Measurements from ENCODE around the gene ERCC6. TPM values are rescaled to one million over a fixed set of nuclear protein-coding genes. Genes with fewer than 3 reads are reported as not detected.
A peak's percentile ranks its signal among the peaks of the same experiment; 100 is the strongest.

Gene ERCC6
- total RNA-seq, 4 donors from 2014 or later: 16.0 to 34.0 (median 22.4) TPM

- WGBS, 2 donors (ENCODE audit: low coverage in 1 of 2): 83 to 100% methylated on average over 1 to 3 of the region's 3 CpGs
- peaks cover 0 to 8% (median 6%) of the 10 kb centered on the region in 4 donors for H3K4me1 ChIP-seq
- no peak overlapping the region for H3K27ac ChIP-seq
- in situ Hi-C loops (cut with MboI; ENCODE audit: low pct_ligation_motif_present in 1 of 4, low pct_unique_long_range_greater_than_20kb in 1 of 4, low sequenced_read_pairs in 3 of 4): loop anchor here in 1 of 4 donors (25.0 kb wide), 1 partner anchor 1069 kb away; the partner anchor contains the start of gene SGMS1
- H3K36me3 ChIP-seq: no peaks in the 10 kb centered on the region
- peaks cover 16% of the 10 kb centered on the region for H3K27me3 ChIP-seq
- intact Hi-C loops (cut with DNase I; ENCODE audit: low total_unique reads): no loop called here
- peaks cover 0 to 3% of the 10 kb centered on the region in 2 donors for H3K9me3 ChIP-seq
- no peak for DNase-seq
- TF ChIP-seq EP300 (IDR thresholded peaks at IDR 0.05; ENCODE audit: low read depth) (no peak), CTCF (IDR thresholded peaks at IDR 0.05) (no peak), POLR2AphosphoS5 (IDR thresholded peaks at IDR 0.05) (no peak), POLR2A (IDR thresholded peaks at IDR 0.05) (no peak)
- H3K4me3 ChIP-seq: no peak overlapping the region
Observed at GRCh38 chr10:49543604-49544003, 4.7 kb upstream of the ERCC6 start.

- Histone ChIP-seq H3K27ac (no peak overlapping the region), H3K4me3 (no peak overlapping the region), H3K27me3 (peaks cover 13% of the 10 kb centered on the region), H3K9me3 (peaks cover 0 to 3% of the 10 kb centered on the region in 2 donors), H3K4me1 (peaks cover 7 to 18% (median 14%) of the 10 kb centered on the region in 4 donors), H3K36me3 (no peaks in the 10 kb centered on the region)
- intact Hi-C loops (cut with DNase I; ENCODE audit: low total_unique reads) (no loop called here), in situ Hi-C loops (cut with MboI; ENCODE audit: low pct_ligation_motif_present in 1 of 4, low pct_unique_long_range_greater_than_20kb in 1 of 4, low sequenced_read_pairs in 3 of 4) (loop anchor here in 1 of 4 donors (25.0 kb wide), 1 partner anchor 1070 kb away; the partner anchor contains the start of gene SGMS1)
- WGBS, 2 donors (ENCODE audit: low coverage in 1 of 2): 88% methylated on average over 4 of the region's 4 CpGs; no CpG with 5 or more reads in 1 of the 2 donors
- no peak for DNase-seq
- TF ChIP-seq EP300 (IDR thresholded peaks at IDR 0.05; ENCODE audit: low read depth): no peak
- no peak for TF ChIP-seq POLR2A (IDR thresholded peaks at IDR 0.05)
- no peak for TF ChIP-seq CTCF (IDR thresholded peaks at IDR 0.05)
- no peak for TF ChIP-seq POLR2AphosphoS5 (IDR thresholded peaks at IDR 0.05)
Observed at GRCh38 chr10:49542353-49542752, 3.4 kb upstream of the ERCC6 start.

- 74 to 76% methylated on average over 5 to 6 of the region's 6 CpGs for WGBS, 2 donors (ENCODE audit: low coverage in 1 of 2)
- Histone ChIP-seq H3K4me1 (peaks cover 7 to 18% (median 14%) of the 10 kb centered on the region in 4 donors), H3K4me3 (no peak overlapping the region), H3K36me3 (no peaks in the 10 kb centered on the region), H3K27ac (no peak overlapping the region), H3K27me3 (peaks cover 8% of the 10 kb centered on the region), H3K9me3 (peaks cover 0 to 3% of the 10 kb centered on the region in 2 donors)
- intact Hi-C loops (cut with DNase I; ENCODE audit: low total_unique reads): no loop called here
- TF ChIP-seq EP300 (IDR thresholded peaks at IDR 0.05; ENCODE audit: low read depth) (no peak), POLR2AphosphoS5 (IDR thresholded peaks at IDR 0.05) (no peak), CTCF (IDR thresholded peaks at IDR 0.05) (no peak), POLR2A (IDR thresholded peaks at IDR 0.05) (no peak)
- DNase-seq: no peak
- in situ Hi-C loops (cut with MboI; ENCODE audit: low pct_ligation_motif_present in 1 of 4, low pct_unique_long_range_greater_than_20kb in 1 of 4, low sequenced_read_pairs in 3 of 4): loop anchor here in 1 of 4 donors (25.0 kb wide), 1 partner anchor 1071 kb away; the partner anchor contains the start of gene SGMS1
Observed at GRCh38 chr10:49541762-49542161, 2.8 kb upstream of the ERCC6 start.

- peak overlapping the region in 2 of 4 donors; percentile 64 to 82 for H3K4me3 ChIP-seq
- peaks cover 4% of the 10 kb centered on the region for H3K27me3 ChIP-seq
- intact Hi-C loops (cut with DNase I; ENCODE audit: low total_unique reads) (no loop called here), in situ Hi-C loops (cut with MboI; ENCODE audit: low pct_ligation_motif_present in 1 of 4, low pct_unique_long_range_greater_than_20kb in 1 of 4, low sequenced_read_pairs in 3 of 4) (loop anchor here in 1 of 4 donors (25.0 kb wide), 1 partner anchor 1072 kb away; the partner anchor contains the start of gene SGMS1)
- peaks cover 7 to 20% (median 14%) of the 10 kb centered on the region in 4 donors for H3K4me1 ChIP-seq
- WGBS, 2 donors (ENCODE audit: low coverage in 1 of 2): 62 to 63% methylated on average over 19 to 20 of the region's 20 CpGs
- H3K9me3 ChIP-seq: peaks cover 0 to 3% of the 10 kb centered on the region in 2 donors
- DNase-seq: no peak
- TF ChIP-seq POLR2AphosphoS5 (IDR thresholded peaks at IDR 0.05) (no peak), EP300 (IDR thresholded peaks at IDR 0.05; ENCODE audit: low read depth) (no peak), POLR2A (IDR thresholded peaks at IDR 0.05) (no peak), CTCF (IDR thresholded peaks at IDR 0.05) (no peak)
- H3K36me3 ChIP-seq: no peaks in the 10 kb centered on the region
- H3K27ac ChIP-seq: peak overlapping the region in 1 of 4 donors; percentile 94
Observed at GRCh38 chr10:49540056-49540797, 1.3 kb upstream of the ERCC6 start.

Measured in transverse colon (tissue), 4 donors.